ENCODE measurements around the gene IL22RA1.

The IL22RA1 gene

DNA sequence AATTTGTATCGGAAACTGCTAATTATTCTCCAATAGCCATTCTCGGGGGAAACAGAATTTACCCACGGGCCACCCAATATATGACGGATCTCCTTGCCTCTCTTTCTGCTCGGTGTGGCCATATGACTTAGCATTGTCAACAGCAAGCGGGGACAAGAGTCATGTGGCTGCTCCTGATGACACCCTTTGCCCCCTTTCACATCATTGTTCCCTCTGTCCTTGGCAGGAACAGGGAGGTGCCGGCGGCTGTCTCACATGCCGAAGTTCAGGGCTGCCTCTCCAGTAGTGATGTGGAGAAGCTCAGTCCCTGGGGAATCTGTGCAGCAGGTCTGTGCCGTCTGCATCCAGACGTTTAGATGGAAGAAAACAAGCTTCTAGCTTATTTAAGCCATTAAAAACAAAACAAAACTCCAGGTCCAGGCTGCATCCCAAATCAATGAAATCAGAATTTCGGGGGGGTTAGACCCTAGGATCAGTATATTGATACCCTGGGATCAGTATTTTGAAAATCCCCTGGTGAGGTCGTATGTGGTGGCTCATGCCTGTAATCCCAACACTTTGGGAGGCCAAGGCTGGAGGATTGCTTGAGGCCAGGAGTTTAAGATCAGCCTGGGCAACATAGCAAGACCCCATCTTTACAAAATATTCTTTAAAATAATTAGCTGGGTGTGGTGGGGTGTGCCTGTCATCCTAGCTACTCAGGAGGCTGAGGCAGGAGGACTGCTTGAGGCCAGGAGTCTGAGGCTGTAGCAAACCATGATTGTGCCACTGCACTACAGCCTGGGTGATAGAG, 41.8 kb downstream of the IL22RA1 start:
- DNase-seq (ENCODE audit: low read depth in 3 of 3, low spot score in 1 of 3): no peak

DNA sequence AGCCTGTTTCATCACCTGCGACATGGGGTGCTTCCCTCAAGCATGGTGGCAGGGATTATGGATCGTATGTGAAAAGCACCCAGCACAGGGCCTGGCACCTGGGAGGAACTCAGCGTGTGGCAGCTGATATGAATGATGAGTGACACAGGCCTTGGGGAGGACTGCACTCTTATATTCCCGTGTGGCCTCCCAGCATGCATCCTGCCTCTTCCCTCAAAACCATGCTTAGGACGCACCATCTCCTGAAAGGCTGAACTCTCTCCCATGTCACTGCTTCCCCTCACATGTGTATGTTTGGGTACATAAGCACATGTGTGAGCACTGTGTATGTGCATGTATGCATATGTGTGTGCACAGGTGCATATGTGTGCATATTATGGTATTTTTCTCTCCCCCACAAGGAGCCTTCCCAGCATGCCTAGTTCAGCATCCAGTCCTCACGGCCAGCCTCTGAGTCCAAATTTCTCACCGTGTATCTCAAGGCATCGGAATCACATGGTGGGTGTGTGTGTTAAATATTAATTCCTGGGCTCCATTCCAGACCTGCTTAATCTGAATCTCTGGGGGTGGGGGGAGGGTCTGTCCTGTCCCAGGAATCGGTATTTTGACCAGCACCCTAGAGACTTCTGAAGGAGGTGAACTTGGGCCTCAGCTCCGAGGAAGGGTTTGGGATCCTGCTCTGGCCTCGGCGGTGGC, 43.8 kb downstream of the IL22RA1 start:
- DNase-seq (ENCODE audit: low read depth in 3 of 3, low spot score in 1 of 3): no peak

DNA sequence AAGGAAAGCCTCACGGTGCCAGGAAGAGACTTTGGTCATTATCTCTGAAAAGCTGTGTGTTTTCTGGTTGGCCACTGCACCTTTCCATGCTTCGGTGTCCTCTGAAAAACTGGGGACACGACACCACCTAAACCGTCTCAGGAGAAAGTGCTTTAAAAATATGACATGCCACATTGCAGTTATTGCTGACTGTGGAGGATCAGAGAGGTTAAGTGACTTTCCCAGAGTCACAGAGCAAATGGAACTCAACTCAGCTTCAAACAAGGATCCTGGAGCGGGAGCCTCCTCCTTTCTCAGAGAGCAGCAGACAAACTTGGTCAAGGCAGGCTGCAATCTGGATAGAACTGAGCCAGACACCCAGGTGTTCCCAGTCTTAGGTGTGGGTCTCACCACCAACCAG, 44.8 kb downstream of the IL22RA1 start:
- DNase-seq (ENCODE audit: low read depth in 3 of 3, low spot score in 1 of 3): no peak

DNA sequence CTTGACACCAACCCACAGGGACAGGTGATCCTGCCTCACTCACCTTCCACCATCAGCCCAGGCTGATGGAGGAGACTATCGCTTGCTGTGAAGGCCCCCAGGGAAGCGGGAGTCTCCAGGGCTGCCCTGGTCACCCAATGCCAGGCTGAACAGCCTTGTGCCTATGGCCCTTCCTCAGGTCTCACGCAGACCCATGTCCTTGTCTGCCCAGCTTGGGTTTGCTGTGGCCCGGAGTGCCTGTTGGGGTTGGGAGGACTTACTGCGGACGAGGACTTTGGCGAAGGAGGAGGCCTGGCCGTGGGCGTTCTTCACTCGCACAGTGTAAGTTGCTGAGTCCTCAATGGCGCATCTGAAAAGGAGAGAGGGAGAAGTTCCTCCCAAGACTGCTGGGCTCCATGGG, 45.3 kb downstream of the IL22RA1 start:
- no peak for DNase-seq (ENCODE audit: low read depth in 3 of 3, low spot score in 1 of 3)

DNA sequence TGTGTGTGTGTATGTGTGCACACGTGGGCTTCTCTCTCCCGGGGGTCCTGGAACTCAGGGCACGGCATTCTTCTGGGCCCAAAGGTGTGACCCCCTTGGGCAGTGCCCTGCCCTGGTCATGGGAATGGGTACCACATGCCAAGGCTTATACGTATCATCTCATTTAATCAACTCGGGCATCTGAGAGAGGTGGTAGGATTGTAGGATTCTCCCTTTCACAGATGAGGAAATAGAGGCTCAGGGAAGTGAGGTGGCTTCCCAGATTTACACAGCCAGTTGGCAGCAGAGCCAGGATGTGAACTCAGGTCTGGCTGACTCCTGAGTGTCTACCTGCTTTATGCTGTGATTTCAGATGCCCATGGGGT, 46.2 kb downstream of the IL22RA1 start:
- no peak for DNase-seq (ENCODE audit: low read depth in 3 of 3, low spot score in 1 of 3)

DNA sequence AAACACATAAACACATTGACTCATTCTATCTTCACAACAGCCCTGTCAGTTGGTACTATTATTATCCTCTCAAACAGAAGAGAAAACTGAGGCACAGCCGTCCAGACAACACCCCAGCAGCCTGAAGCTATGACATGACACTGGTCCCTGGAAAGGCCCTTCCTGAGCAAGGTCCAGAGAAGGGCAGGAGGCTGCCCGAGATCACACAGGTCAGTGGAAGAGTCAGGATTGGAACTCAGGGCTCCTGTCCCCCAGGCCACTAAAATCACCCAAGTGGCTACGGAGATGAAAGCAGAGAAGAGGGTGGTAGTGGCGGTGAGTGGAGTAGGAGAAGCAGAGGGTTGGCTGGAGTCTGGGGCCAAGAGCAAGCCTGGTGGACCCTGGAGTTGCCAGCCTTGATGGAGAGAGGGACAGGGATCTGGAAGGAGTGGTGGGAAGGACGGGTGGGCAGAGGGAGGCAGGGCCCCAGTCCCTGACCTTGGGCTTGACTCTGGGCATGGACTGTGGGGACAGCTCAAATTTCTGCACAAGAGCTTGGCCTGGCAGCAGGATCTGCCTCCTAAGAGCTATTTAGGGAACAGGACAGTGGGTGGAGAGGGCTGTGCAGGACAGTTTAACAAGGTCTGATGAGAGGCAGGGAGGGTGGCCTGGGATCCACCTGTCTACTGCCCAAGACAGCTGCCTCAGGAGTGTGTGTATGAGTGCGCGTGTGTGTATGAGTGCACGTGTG, 46.8 kb downstream of the IL22RA1 start:
- DNase-seq (ENCODE audit: low read depth in 3 of 3, low spot score in 1 of 3): no peak

DNA sequence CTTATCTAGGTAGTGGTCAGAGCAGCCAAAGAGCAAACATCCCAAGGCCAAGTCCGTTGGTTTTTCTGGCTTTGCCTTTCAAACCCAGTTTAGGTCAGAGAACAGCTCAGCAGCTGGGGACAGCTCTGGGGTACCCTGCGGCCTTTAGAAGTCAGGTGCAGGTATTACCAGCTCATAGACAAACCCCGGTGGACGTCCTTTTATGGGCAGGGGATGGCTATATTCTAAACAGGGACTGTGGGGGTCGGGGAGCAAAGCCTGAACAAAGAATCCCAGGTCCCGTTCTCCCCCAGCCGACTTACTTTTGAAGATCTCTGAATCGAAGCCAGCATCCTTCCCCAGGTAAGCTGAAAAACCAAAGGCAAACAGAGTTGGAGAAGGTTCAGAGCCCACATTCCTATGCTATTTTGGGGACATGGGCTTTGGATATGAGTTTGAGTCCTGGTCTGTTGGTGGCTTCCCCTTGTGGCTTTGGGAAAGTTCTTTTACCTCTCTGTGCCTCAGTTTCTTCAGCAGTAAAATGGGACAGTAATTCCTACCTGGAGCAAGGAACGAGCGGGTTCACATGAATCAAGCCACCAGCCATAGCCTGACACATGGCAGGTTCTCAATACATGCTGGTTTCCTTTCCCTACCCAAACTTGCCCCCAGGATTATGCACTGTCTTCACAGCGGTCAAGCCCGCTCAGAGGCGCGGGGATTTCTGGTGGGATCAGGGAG, 47.6 kb downstream of the IL22RA1 start:
- no peak for DNase-seq (ENCODE audit: low read depth in 3 of 3, low spot score in 1 of 3)

DNA sequence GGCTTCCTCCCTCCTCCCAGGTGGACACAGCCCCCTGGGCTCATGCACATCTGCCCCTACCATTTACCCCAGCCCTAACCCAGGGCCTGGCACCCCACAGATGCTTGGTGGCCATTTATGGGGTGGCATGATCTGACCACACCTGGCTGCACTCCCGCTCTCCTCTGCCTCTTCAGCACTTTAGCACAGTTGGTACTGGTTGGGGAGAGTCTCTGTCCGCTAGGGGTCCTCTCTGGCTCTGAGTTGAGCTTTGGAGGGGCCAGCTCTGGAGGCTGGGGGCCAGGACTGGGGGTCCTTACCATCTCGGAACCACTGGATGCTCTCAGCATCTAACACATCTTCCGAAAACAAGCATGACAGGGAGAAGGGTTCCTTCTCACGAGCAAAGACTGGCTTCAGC, 48.4 kb downstream of the IL22RA1 start:
- DNase-seq (ENCODE audit: low read depth in 3 of 3, low spot score in 1 of 3): no peak

DNA sequence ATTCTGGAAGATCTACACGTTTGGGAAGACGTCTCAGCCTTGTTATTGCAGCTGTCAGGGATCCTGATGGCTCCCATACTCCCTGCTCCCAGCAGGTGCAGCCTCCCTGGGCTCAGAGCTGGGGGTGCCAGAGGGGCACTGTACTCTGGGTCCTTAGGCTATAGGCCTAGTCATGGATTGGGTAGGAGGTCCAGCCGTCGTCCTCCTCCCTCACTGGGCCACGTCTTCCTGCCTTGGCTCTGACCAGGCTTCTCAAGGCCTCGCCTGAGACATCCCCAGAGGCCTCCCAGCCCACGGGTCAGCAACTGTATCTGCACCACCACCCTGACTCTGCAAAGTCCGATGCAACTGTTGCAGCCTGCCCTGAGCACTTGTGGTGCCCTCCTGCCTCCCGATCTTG, 49.2 kb downstream of the IL22RA1 start:
- DNase-seq (ENCODE audit: low read depth in 3 of 3, low spot score in 1 of 3): no peak

DNA sequence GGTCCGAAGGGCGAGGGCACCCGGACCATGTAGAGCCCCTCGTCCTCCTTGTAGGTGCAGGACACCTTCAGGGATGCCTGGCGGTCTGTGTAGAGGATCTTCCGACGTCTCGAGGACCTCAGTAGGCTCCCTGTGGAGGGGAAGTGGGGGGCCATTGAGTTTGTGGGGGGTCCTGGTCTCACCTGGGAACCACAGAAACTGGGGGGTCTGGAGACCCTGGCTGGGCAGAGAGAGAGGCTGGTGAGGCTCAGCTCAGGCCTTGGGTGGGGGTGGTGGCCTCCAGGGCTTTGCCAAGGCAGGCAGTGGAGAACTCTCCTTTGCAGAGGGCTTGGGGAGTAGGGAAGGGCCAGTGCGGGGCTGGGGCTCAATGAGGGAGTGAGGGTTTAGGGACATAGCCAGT, 50.0 kb downstream of the IL22RA1 start:
- DNase-seq (ENCODE audit: low read depth in 3 of 3, low spot score in 1 of 3): no peak

DNA sequence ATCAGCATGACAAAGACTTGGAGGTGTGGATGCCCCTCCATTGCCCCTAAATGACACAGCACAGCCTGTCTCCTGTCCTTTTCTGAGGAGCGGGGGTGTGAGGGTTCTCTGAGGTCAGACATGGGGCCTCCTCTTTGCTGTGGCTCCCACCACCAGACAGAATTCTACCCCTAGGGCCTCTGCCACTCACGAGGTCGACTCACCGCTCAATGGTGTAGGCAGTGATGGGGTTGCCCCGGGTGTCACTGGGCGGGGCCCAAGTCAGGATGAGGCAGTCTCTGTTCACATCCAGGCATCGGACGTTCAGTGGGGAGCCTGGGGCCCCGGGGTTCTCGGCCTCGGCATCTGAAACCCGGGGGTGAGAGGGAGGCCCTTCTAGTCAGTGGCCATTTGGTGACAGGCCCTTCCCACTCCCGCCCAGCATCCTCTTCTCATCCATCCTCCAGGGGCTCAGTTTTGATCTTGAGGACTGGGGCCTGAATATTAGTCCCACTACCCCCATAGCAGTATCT, 50.9 kb downstream of the IL22RA1 start:
- no peak for DNase-seq (ENCODE audit: low read depth in 3 of 3, low spot score in 1 of 3)

DNA sequence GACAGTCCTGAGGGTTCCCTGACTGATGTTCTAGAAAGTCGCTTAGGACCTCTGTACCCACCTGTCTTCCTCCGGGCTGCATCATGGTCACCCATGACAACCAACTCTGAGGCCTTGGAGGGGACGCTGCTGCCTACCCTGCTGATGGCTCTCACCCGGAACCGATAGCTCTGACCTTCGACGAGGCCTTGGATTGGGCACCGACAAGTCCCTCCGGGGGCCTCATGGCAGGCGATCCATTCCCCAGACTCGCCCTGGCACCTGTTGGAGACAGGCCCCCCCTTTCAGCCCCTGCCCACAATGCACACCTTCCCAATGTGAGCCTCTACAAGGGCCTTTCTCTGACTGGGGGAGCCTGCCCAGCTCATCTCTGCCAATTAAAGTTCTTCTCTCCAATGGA, 52.2 kb downstream of the IL22RA1 start:
- DNase-seq (ENCODE audit: low read depth in 3 of 3, low spot score in 1 of 3): no peak

DNA sequence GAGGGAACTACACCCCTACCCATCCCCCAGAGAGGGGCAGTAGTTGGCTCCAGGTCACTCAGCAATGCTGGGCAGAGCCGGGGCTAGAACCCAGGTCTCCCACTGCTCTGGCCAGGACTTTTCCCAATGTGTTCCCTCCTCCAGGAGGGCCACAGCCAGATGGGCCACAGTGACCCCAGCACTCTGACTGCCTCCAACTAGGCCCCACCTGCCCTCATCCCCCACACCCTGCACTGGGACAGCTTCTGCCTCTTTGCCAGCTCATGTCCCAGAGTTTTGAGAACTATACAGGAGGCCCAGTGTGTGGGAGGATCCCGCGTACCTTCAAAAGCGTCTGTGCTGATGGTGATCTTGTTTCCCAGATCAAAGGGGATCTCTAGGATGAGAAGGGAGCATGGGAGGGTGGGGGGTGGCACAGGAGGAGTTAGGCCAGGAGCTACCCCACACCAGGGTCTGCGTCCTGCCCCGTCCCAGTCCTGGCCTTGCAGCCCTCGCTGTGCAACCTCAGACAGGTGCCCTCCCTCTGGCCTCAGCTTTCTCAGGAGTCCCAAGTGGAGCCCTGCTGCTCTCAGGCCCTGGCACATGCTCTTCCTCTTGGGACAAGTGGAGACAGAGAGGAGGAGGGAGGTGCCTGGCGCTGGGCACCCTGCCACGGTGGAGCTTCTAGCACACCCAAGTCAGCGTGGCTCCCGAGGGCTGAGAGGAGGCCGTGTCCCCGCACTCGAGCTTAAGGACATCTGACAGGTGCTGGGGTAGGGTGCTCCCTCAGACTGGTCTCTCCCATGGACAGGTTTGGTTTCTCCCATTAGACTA, 53.0 kb downstream of the IL22RA1 start:
- no peak for DNase-seq (ENCODE audit: low read depth in 3 of 3, low spot score in 1 of 3)

DNA sequence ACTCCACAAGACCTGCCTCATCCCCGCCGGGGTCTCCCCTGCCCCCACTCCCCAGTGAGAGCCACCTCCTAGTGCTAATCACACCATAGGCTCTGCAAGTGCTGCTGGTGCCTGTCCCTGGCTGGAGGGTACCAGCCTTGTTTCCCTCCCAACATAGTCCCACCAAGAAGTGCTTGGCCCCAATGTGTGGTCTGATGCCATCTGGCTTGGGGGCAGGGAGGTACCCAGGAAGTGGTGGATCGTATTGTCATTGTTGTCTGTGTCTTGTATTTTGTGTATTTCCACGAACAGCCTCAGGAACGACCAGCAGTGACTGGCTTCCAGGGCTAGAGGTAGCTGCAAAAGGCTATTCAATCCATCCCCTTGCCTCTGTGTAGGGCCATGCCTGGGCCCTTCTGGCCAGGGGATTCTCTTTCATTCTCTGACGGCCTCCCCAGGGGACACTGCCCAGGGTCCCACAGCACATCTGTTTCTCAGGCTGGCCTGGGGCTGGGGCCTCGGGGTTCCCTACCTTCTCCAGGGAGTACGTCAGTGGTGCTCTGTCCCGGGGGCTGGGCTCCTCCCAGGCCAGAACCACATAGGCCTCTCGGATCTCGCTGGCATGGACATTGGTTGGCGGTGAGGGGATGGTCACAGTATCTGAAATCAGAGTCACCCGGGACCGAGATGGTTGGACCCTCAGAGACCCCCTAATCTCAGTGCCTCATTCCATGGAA, 53.8 kb downstream of the IL22RA1 start:
- no peak for DNase-seq (ENCODE audit: low read depth in 3 of 3, low spot score in 1 of 3)

DNA sequence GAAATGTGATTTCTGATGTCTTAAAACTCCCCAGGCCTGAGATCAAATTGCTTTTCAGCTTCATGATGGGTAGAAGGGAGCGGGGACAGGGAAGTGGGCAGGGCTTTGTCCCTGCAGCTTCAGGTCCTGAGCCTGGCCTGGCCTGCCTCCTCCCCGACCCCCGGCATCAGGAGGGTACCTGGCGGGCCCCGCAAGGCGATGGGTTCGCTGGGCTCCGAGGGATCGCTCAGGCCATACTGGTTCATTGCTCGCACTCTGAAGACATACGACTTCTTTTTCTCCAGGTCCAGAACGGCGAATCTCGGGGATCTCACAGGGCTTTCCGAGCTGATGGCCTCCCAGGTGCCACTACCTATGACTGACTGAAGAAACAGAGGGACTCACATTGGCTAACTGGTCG, 56.5 kb downstream of the IL22RA1 start:
- DNase-seq (ENCODE audit: low read depth in 3 of 3, low spot score in 1 of 3): no peak

DNA sequence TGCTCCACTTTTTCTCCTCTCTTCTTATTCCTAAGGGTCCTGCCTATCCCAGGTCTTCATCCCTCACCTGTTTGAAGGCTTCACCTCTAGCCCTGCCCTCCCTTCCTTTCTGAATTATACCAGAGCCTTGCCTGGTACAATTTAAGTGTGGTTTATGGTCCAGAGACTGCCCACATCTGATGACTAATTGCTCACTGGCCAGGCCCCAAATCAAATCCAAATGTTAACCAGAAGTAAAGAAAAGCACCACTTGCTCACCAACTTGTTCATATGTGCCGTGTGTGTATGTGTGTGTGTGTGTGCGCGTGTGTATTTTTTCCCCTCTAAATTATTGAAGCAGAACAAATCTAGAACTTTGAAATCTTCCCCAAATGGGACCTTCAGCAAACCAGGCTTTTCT, 57.4 kb downstream of the IL22RA1 start:
- DNase-seq (ENCODE audit: low read depth in 3 of 3, low spot score in 1 of 3): no peak

DNA sequence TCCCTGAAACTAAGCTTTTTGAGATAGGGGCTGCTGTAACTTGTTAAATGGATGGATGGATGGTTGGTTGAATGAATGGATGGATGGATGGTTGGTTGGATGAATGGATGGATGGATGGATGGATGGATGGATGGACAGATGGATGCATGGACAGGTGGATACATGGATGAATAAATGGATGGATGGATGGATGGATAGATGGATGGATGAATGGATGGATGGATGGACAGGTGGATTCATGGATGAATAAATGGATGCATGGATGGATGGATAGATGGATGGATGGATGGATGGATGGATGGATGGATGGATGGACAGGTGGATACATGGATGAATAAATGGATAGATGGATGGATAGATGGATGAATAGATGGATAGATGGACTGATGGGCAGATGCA, 57.9 kb downstream of the IL22RA1 start:
- no peak for DNase-seq (ENCODE audit: low read depth in 3 of 3, low spot score in 1 of 3)

DNA sequence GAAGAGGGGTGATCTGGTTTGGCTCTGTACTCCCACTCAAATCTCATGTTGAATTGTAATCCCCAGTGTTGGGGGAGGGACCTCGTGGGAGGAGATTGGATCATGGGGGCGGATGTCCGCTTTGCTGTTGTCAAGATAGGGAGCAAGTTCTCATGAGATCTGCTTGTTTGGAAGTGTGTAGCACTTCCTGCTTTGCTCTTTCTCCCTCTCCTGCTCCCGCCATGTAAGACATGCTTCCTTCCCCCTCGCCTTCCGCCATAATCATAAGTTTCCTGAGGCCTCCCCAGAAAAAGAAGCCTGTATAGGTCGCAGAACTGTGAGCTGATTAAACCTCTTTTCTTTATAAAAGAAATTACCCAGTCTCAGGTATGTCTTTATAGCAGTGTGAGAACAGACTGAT, 58.9 kb downstream of the IL22RA1 start:
- no peak for DNase-seq (ENCODE audit: low read depth in 3 of 3, low spot score in 1 of 3)

DNA sequence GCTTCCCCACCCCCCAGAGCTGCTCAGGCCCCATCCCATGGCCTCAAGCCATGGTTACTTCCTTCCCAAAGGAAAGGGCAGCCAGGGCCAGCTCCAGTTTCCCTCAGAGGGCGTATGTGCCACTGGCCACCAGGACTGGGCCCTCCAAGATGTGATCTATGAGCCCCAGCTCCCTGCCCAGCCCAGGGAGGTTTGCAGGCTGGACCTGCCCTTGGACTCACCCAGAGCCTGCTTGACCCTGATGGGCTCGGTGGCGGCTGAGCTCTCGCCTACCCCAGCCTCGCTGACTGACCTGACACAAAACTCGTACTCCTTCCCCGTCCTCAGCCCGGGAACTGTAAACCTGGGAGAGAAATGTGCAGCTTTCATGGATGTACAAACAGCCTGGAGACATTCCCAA, 60.6 kb downstream of the IL22RA1 start:
- no peak for DNase-seq (ENCODE audit: low read depth in 3 of 3, low spot score in 1 of 3)

DNA sequence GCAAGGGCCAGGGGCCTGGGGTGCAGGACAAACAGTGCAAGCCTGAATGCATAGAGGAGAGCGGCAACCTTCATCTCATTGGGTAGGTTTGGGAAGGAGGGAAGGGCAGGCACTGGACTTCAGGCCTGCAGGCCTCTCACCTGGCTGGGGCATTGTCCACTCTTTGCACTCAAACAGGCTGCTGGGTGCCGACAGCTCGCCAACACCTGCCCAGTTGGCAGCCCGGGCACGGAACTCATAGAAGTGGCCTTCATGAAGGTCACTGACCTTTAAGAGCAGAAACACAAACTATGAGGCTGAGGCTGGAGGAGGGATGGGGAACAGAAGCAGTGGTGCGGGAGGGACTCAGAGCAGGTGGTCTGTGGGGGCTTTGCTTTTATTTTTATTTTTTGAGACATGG, 61.8 kb downstream of the IL22RA1 start:
- no peak for DNase-seq (ENCODE audit: low read depth in 3 of 3, low spot score in 1 of 3)
